ENCODE data around the gene EHF. TPM values are rescaled to one million over a fixed set of nuclear protein-coding genes. Genes with fewer than 3 reads are reported as not detected.

Gene EHF
- total and polyA plus RNA-seq, 9 of the 15 experiments (the other 6 are each of a cell fraction or from before 2014, with no cell fraction given): 0.04 to 0.54 (median 0.37) TPM

DNA sequence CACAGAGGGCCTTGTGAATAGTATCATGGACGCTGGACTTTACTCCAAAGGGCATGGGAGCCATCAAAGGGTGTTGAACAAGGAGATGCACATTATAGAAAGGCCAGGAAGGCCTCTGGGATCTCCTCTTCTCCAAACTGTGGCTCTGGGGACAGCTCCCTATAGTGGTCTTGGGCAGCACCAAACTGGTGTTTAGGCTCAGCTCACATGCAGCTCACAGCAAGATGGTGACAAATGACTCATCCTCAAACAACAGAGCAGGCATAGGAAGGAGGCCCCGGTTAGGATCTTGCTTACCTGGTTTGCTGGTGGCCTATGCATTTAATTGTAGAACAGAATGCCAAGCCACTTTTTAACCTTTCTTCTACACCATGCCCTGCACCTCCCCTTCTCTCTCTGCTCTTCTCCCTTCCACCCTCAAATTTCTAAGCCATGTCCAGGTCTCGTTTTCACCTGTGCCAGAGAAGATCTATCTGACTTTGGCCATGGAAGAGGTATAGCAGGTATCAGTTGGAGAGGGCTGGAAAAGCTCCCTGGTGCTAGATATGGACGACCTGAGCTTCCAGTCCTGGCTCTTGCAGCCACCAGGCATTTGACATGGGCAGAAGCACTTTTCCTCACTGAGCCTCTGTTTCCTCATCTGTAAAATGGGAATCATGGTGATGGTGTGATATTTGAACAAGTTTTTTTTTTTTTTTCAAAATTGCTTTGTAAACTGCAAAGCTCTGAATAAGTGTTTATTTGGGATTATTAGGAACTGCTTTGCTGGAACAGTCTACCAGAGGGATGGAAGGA lies 14.4 kb upstream of the EHF start (continued):
- TF ChIP-seq, protein P1, sequence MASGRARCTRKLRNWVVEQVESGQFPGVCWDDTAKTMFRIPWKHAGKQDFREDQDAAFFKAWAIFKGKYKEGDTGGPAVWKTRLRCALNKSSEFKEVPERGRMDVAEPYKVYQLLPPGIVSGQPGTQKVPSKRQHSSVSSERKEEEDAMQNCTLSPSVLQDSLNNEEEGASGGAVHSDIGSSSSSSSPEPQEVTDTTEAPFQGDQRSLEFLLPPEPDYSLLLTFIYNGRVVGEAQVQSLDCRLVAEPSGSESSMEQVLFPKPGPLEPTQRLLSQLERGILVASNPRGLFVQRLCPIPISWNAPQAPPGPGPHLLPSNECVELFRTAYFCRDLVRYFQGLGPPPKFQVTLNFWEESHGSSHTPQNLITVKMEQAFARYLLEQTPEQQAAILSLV (tag; IDR thresholded peaks at IDR 0.05): peak; percentile 16; the same call in 1 of the 2 replicates
- TF ChIP-seq SRSF7 (optimal IDR thresholded peaks at IDR 0.05; ENCODE audit: low read depth, low read length): no peak
- TF ChIP-seq CBX1 (IDR thresholded peaks at IDR 0.05; ENCODE audit: low read depth): peak; percentile 36; the same call in 1 of the 2 replicates
- TF ChIP-seq, protein P2, sequence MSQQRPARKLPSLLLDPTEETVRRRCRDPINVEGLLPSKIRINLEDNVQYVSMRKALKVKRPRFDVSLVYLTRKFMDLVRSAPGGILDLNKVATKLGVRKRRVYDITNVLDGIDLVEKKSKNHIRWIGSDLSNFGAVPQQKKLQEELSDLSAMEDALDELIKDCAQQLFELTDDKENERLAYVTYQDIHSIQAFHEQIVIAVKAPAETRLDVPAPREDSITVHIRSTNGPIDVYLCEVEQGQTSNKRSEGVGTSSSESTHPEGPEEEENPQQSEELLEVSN (IDR thresholded peaks at IDR 0.05; ENCODE audit: borderline replicate concordance in 1 of 2, extremely low read depth in 1 of 2, insufficient read depth in 1 of 2, insufficient read length in 1 of 2, low read depth in 1 of 2, low read length in 1 of 2, poor library complexity in 1 of 2, severe bottlenecking in 1 of 2): no peak
- no peak for TF ChIP-seq ZNF785 (CRISPR knock-in tag; IDR thresholded peaks at IDR 0.05)
- peak; percentile 70 for TF ChIP-seq JUND (IDR thresholded peaks at IDR 0.05; ENCODE audit: borderline replicate concordance, low read depth, low read length)
- TF ChIP-seq JUND (tag; IDR thresholded peaks at IDR 0.05; ENCODE audit: borderline replicate concordance, low read depth, low read length): no peak
- peak; percentile 22 for TF ChIP-seq PHF20 (IDR thresholded peaks at IDR 0.05; ENCODE audit: partially characterized antibody)
- TF ChIP-seq BCOR (IDR thresholded peaks at IDR 0.05): peak; percentile 97
- peak in 1 of 2 experiments; percentile 48; a peak in 1 of 4 replicates for TF ChIP-seq RCOR1 (IDR thresholded peaks at IDR 0.05; ENCODE audit: borderline replicate concordance in 1 of 2, low read depth in 2 of 2, low read length in 2 of 2)
- TF ChIP-seq, protein P3, sequence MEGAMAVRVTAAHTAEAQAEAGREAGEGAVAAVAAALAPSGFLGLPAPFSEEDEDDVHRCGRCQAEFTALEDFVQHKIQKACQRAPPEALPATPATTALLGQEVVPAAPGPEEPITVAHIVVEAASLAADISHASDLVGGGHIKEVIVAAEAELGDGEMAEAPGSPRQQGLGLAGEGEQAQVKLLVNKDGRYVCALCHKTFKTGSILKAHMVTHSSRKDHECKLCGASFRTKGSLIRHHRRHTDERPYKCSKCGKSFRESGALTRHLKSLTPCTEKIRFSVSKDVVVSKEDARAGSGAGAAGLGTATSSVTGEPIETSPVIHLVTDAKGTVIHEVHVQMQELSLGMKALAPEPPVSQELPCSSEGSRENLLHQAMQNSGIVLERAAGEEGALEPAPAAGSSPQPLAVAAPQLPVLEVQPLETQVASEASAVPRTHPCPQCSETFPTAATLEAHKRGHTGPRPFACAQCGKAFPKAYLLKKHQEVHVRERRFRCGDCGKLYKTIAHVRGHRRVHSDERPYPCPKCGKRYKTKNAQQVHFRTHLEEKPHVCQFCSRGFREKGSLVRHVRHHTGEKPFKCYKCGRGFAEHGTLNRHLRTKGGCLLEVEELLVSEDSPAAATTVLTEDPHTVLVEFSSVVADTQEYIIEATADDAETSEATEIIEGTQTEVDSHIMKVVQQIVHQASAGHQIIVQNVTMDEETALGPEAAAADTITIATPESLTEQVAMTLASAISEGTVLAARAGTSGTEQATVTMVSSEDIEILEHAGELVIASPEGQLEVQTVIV (CRISPR knock-in tag; IDR thresholded peaks at IDR 0.05; ENCODE audit: borderline replicate concordance): no peak
- TF ChIP-seq DMBX1 (CRISPR knock-in tag; IDR thresholded peaks at IDR 0.05; ENCODE audit: borderline replicate concordance): 0 out of 2 replicates have a peak, but pooled peaks have one; percentile 19
- no peak for TF ChIP-seq NRF1 (conservative IDR thresholded peaks at IDR 0.05 in 1 of 2, IDR thresholded peaks at IDR 0.05 in 1 of 2)
- TF ChIP-seq, protein P4, sequence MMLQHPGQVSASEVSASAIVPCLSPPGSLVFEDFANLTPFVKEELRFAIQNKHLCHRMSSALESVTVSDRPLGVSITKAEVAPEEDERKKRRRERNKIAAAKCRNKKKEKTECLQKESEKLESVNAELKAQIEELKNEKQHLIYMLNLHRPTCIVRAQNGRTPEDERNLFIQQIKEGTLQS (IDR thresholded peaks at IDR 0.05): peak; percentile 68
- TF ChIP-seq, protein P4 (CRISPR knock-in tag; conservative IDR thresholded peaks at IDR 0.05): no peak

All from K562 (cell line).